KG1 (cell line): ENCODE data around the gene PFKFB2.
A peak's percentile ranks its signal among the peaks of the same experiment; 100 is the strongest.

ENCODE experiments used
- DNase-seq: peaks from one replicate; lab custom pipeline; 2025; lab: John Stamatoyannopoulos, UW

PFKFB2 gene

GRCh38 chr1:207067185-207067584 lies 14.1 kb downstream of the PFKFB2 start:
- DNase-seq: no peak

- DNase-seq: no peak
Measured at GRCh38 chr1:207067665-207068064, 14.6 kb downstream of the PFKFB2 start.

- no peak for DNase-seq
Measured at GRCh38 chr1:207069061-207069460, 16.0 kb downstream of the PFKFB2 start.

GRCh38 chr1:207069858-207070506 lies 16.9 kb downstream of the PFKFB2 start:
- DNase-seq: no peak

GRCh38 chr1:207070811-207071210 lies 17.7 kb downstream of the PFKFB2 start:
- DNase-seq: peak; percentile 41

GRCh38 chr1:207071426-207071825 lies 18.4 kb downstream of the PFKFB2 start:
- no peak for DNase-seq

GRCh38 chr1:207072233-207072632 lies 19.2 kb downstream of the PFKFB2 start:
- DNase-seq: no peak

GRCh38 chr1:207073906-207074820 lies 21.1 kb downstream of the PFKFB2 start:
- no peak for DNase-seq

GRCh38 chr1:207076181-207076955 lies 23.3 kb downstream of the PFKFB2 start:
- no peak for DNase-seq

GRCh38 chr1:207077012-207077411 lies 23.9 kb downstream of the PFKFB2 start:
- DNase-seq: no peak

- DNase-seq: peak; percentile 69
Measured at GRCh38 chr1:207077470-207078377, 24.6 kb downstream of the PFKFB2 start.

- no peak for DNase-seq
Measured at GRCh38 chr1:207078578-207079132, 25.6 kb downstream of the PFKFB2 start.

GRCh38 chr1:207079706-207080241 lies 26.7 kb downstream of the PFKFB2 start:
- DNase-seq: no peak

- DNase-seq: no peak
Measured at GRCh38 chr1:207081088-207081487, 28.0 kb downstream of the PFKFB2 start.

GRCh38 chr1:207081806-207082205 lies 28.7 kb downstream of the PFKFB2 start:
- no peak for DNase-seq

GRCh38 chr1:207084232-207084631 lies 31.2 kb downstream of the PFKFB2 start:
- no peak for DNase-seq

GRCh38 chr1:207084701-207085180 lies 31.7 kb downstream of the PFKFB2 start:
- peak; percentile 30 for DNase-seq

- DNase-seq: no peak
Measured at GRCh38 chr1:207085887-207086286, 32.8 kb downstream of the PFKFB2 start.

GRCh38 chr1:207088161-207088560 lies 35.1 kb downstream of the PFKFB2 start:
- DNase-seq: no peak
